Hematopoietic multipotent progenitor cell treated with erythropoietin and hydrocortisone succinate and interleukin-3 and kit ligand, for 6 days (in vitro differentiated cells): ENCODE measurements around the gene EYS.
A peak's percentile ranks its signal among the peaks of the same experiment; 100 is the strongest.

Experiments
- DNase-seq: peaks from one replicate; pipeline ENCODE4 v3.0.0-alpha.2; 2015

The EYS gene

GRCh38 chr6:64926051-64926450 is 781.0 kb downstream of the EYS start:
- no peak for DNase-seq

- no peak for DNase-seq
These were observed 786.8 kb downstream of the EYS start for GRCh38 chr6:64920257-64920656.

GRCh38 chr6:64914124-64914523 is 792.9 kb downstream of the EYS start:
- DNase-seq = no peak

- no peak for DNase-seq
These were observed 794.1 kb downstream of the EYS start for GRCh38 chr6:64912966-64913365.

- no peak for DNase-seq
These were observed 798.9 kb downstream of the EYS start for GRCh38 chr6:64908104-64908503.

- no peak for DNase-seq
These were observed 802.4 kb downstream of the EYS start for GRCh38 chr6:64904616-64905015.

- DNase-seq = no peak
These were observed 804.4 kb downstream of the EYS start for GRCh38 chr6:64902596-64902995.

GRCh38 chr6:64896939-64897338 is 810.1 kb downstream of the EYS start:
- no peak for DNase-seq

- no peak for DNase-seq
These were observed 811.1 kb downstream of the EYS start for GRCh38 chr6:64895945-64896344.

- no peak for DNase-seq
These were observed 816.4 kb downstream of the EYS start for GRCh38 chr6:64890609-64891008.

GRCh38 chr6:64889144-64889543 is 817.9 kb downstream of the EYS start:
- no peak for DNase-seq

GRCh38 chr6:64874776-64875175 is 832.2 kb downstream of the EYS start:
- DNase-seq = no peak

GRCh38 chr6:64872633-64873032 is 834.4 kb downstream of the EYS start:
- DNase-seq = no peak

- DNase-seq = no peak
These were observed 845.9 kb downstream of the EYS start for GRCh38 chr6:64861039-64861651.

- no peak for DNase-seq
These were observed 846.8 kb downstream of the EYS start for GRCh38 chr6:64860203-64860602.

GRCh38 chr6:64850121-64850520 is 856.9 kb downstream of the EYS start:
- no peak for DNase-seq

GRCh38 chr6:64848467-64848866 is 858.6 kb downstream of the EYS start:
- DNase-seq = no peak

GRCh38 chr6:64847396-64847795 is 859.6 kb downstream of the EYS start:
- DNase-seq = no peak

- no peak for DNase-seq
These were observed 868.3 kb downstream of the EYS start for GRCh38 chr6:64838726-64839125.

GRCh38 chr6:64831680-64832079 is 875.3 kb downstream of the EYS start:
- DNase-seq = no peak

- DNase-seq = no peak
These were observed 889.5 kb downstream of the EYS start for GRCh38 chr6:64817525-64817924.

- peak; percentile 44 for DNase-seq
These were observed 891.3 kb downstream of the EYS start for GRCh38 chr6:64815718-64816117.

GRCh38 chr6:64812138-64812537 is 894.9 kb downstream of the EYS start:
- DNase-seq = no peak

- no peak for DNase-seq
These were observed 895.9 kb downstream of the EYS start for GRCh38 chr6:64811119-64811518.

- DNase-seq = no peak
These were observed 899.2 kb downstream of the EYS start for GRCh38 chr6:64807785-64808184.
